Measurements from ENCODE around the gene KCNH2.

Gene KCNH2

GRCh38 chr7:150959739-150960734 is 18.1 kb downstream of the KCNH2 start:
- no peak for DNase-seq (ENCODE audit: low read depth)

GRCh38 chr7:150959081-150959480 is 19.0 kb downstream of the KCNH2 start:
- DNase-seq (ENCODE audit: low read depth): no peak

- DNase-seq (ENCODE audit: low read depth): no peak
Measured at GRCh38 chr7:150958597-150958996, 19.5 kb downstream of the KCNH2 start.

GRCh38 chr7:150958062-150958552 is 20.0 kb downstream of the KCNH2 start:
- DNase-seq (ENCODE audit: low read depth): no peak

- DNase-seq (ENCODE audit: low read depth): no peak
Measured at GRCh38 chr7:150957133-150958020, 20.7 kb downstream of the KCNH2 start.

GRCh38 chr7:150956395-150957132 is 21.6 kb downstream of the KCNH2 start:
- DNase-seq (ENCODE audit: low read depth): no peak

- DNase-seq (ENCODE audit: low read depth): no peak
Measured at GRCh38 chr7:150955519-150956394, 22.4 kb downstream of the KCNH2 start.

GRCh38 chr7:150954986-150955518 is 23.1 kb downstream of the KCNH2 start:
- DNase-seq (ENCODE audit: low read depth): no peak

- DNase-seq (ENCODE audit: low read depth): no peak
Measured at GRCh38 chr7:150954201-150954985, 23.7 kb downstream of the KCNH2 start.

GRCh38 chr7:150953061-150953997 is 24.8 kb downstream of the KCNH2 start:
- no peak for DNase-seq (ENCODE audit: low read depth)

GRCh38 chr7:150952331-150953050 is 25.6 kb downstream of the KCNH2 start:
- DNase-seq (ENCODE audit: low read depth): no peak

GRCh38 chr7:150951521-150951920 is 26.6 kb downstream of the KCNH2 start:
- no peak for DNase-seq (ENCODE audit: low read depth)

- DNase-seq (ENCODE audit: low read depth): no peak
Measured at GRCh38 chr7:150951181-150951520, 27.0 kb downstream of the KCNH2 start.

- no peak for DNase-seq (ENCODE audit: low read depth)
Measured at GRCh38 chr7:150950496-150951180, 27.5 kb downstream of the KCNH2 start.

- no peak for DNase-seq (ENCODE audit: low read depth)
Measured at GRCh38 chr7:150949971-150950491, 28.1 kb downstream of the KCNH2 start.

- DNase-seq (ENCODE audit: low read depth): no peak
Measured at GRCh38 chr7:150949564-150949963, 28.6 kb downstream of the KCNH2 start.

- no peak for DNase-seq (ENCODE audit: low read depth)
Measured at GRCh38 chr7:150948791-150949251, 29.3 kb downstream of the KCNH2 start.
